ENCODE measurements around the gene CEP128.

DNA sequence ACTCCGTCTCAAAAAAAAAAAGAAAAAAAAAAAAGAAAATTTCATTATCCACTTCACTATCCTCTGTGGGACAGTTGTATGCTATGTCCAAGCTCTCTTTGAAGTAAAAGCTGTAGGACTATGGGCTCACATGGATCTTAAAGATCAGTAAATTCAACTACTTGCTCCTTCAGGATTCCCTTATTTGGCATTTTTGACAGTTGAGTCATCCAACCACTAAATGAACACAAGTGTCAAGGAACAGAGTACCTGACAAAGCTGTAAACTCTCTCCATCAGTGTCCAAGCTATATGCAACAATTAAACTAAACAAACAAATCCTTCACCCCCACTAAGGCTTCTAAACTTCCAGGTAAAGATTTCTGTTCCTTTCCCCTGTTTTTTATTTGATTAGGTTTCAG, 177.0 kb downstream of the CEP128 start:
- TF ChIP-seq EZH2 (IDR thresholded peaks at IDR 0.05; ENCODE audit: low read length), result no peak
- TF ChIP-seq, protein P1, sequence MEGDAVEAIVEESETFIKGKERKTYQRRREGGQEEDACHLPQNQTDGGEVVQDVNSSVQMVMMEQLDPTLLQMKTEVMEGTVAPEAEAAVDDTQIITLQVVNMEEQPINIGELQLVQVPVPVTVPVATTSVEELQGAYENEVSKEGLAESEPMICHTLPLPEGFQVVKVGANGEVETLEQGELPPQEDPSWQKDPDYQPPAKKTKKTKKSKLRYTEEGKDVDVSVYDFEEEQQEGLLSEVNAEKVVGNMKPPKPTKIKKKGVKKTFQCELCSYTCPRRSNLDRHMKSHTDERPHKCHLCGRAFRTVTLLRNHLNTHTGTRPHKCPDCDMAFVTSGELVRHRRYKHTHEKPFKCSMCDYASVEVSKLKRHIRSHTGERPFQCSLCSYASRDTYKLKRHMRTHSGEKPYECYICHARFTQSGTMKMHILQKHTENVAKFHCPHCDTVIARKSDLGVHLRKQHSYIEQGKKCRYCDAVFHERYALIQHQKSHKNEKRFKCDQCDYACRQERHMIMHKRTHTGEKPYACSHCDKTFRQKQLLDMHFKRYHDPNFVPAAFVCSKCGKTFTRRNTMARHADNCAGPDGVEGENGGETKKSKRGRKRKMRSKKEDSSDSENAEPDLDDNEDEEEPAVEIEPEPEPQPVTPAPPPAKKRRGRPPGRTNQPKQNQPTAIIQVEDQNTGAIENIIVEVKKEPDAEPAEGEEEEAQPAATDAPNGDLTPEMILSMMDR (optimal IDR thresholded peaks at IDR 0.05 in 1 of 3, IDR thresholded peaks at IDR 0.05 in 1 of 3, conservative IDR thresholded peaks at IDR 0.05 in 1 of 3; ENCODE audit: extremely low read depth in 1 of 3, insufficient read depth in 2 of 3, low read length in 3 of 3), result no peak
